HepG2 (cell line): ENCODE results near the gene NLRX1. TPM values are rescaled to one million over a fixed set of nuclear protein-coding genes. Genes with fewer than 3 reads are reported as not detected.

ENCODE experiments used
- ATAC-seq: fragments of 200-7000 bp; cut with Tn5 transposase; 3 replicates; pipeline ENCODE4 v1.9.1; 2020; ENCODE audit warnings: mild to moderate bottlenecking, moderate library complexity
- BruUV-seq: library from RNA; stranded (reverse); fragments of 400-500 nt; replicated peaks from 2 replicates; lab custom pipeline; 2021; lab: Mats Ljungman, UMichigan
- CTCF ChIA-PET: fragments of 300-600 bp; formaldehyde crosslinking; extraction: SDS; loops from one replicate; lab custom pipeline; 2021; ENCODE audit warnings: low total read pairs, inconsistent platforms, low intra/inter-chr PET ratio; lab: Yijun Ruan, JAX
- POLR2A ChIA-PET: fragments of 350-600 bp; sonication (Branson Sonifier 250); formaldehyde crosslinking; loops from one replicate; lab custom pipeline; 2020; ENCODE audit warnings: antibody characterized with exemption, inconsistent platforms; lab: Yijun Ruan, JAX
- DNase-seq: peaks from one replicate; pipeline ENCODE4 v3.0.0-alpha.2; 2015; ENCODE audit warnings: low spot score
- FAIRE-seq: peaks from 3 replicates; lab custom pipeline; 2011; peaks lifted over from hg19 to GRCh38; lab: Jason Lieb, UNC
- H2AFZ ChIP-seq: one replicate; pipeline ENCODE4 v1.6.1; 2011; ENCODE audit warnings: low read length, inconsistent platforms
- H3K27ac ChIP-seq: fragments of 300-600 bp; 3 replicates; pipeline ENCODE4 v1.8.0; 2011; ENCODE audit warnings: mixed run types, mild to moderate bottlenecking, mixed read lengths, low read length, inconsistent platforms; ENCODE audit not compliant: insufficient read depth; ENCODE audit errors: extremely low read length
- H3K27me3 ChIP-seq, 2 experiments: fragments of 200-600 bp in 1 of 2; 2 replicates in 1 of 2; 3 replicates in 1 of 2; pipeline versions ENCODE4 v1.6.0 to v1.8.0; 2011; ENCODE audit warnings: low read length in 2 of 2, mild to moderate bottlenecking in 2 of 2, moderate library complexity in 2 of 2, inconsistent platforms in 1 of 2; ENCODE audit not compliant: insufficient read depth in 2 of 2, control insufficient read depth in 1 of 2
- H3K36me3 ChIP-seq, 2 experiments: fragments of 200-600 bp in 1 of 2; replicated peaks in 1 of 2; 2 replicates in 1 of 2; 3 replicates in 1 of 2; pipeline versions ENCODE4 v1.5.1 to v1.8.0; 2011; ENCODE audit warnings: low read length in 2 of 2, inconsistent platforms in 1 of 2; ENCODE audit not compliant: insufficient read depth in 2 of 2, control insufficient read depth in 1 of 2
- H3K4me1 ChIP-seq: 2 replicates; pipeline ENCODE4 v1.5.1; 2012; ENCODE audit warnings: low read length, inconsistent platforms; ENCODE audit not compliant: insufficient read depth
- H3K4me2 ChIP-seq: 2 replicates; pipeline ENCODE4 v1.6.0; 2011; ENCODE audit warnings: low read depth, low read length, inconsistent platforms
- H3K4me3 ChIP-seq, 3 experiments: fragments of 200-600 bp in 1 of 3; sonication (generic), shearing (Covaris generic) in 1 of 3; replicated peaks in 1 of 3; 2 replicates each; pipeline ENCODE4 v1.5.1; 2011 to 2016; ENCODE audit warnings: low read length in 3 of 3, inconsistent platforms in 2 of 3, low read depth in 2 of 3, mild to moderate bottlenecking in 2 of 3, control low read depth in 1 of 3, mixed read lengths in 1 of 3; ENCODE audit not compliant: insufficient read depth in 1 of 3
- H3K79me2 ChIP-seq: one replicate; pipeline ENCODE4 v1.6.1; 2011; ENCODE audit warnings: low read length, inconsistent platforms; ENCODE audit not compliant: insufficient read depth
- H3K9ac ChIP-seq: 2 replicates; pipeline ENCODE4 v1.6.0; 2011; ENCODE audit warnings: mild to moderate bottlenecking, low read depth, low read length, inconsistent platforms; ENCODE audit not compliant: insufficient read depth
- H3K9me3 ChIP-seq: 2 replicates; pipeline ENCODE4 v1.5.1; 2012; ENCODE audit warnings: mild to moderate bottlenecking, low read length
- H4K20me1 ChIP-seq: 2 replicates; pipeline ENCODE4 v1.6.0; 2011; ENCODE audit warnings: inconsistent platforms, mild to moderate bottlenecking, low read length, moderate library complexity; ENCODE audit not compliant: insufficient read depth
- BCL3 ChIP-seq: sonication (generic); formaldehyde crosslinking; IDR thresholded peaks from 2 replicates; pipeline ENCODE4 v1.5.1; 2020; ENCODE audit warnings: mild to moderate bottlenecking, missing genetic modification reagents, moderate library complexity
- BCL6 ChIP-seq: IDR thresholded peaks from 2 replicates; pipeline ENCODE4 v1.6.1; 2016; ENCODE audit warnings: missing genetic modification reagents, missing compliant biosample characterization
- GPN1 ChIP-seq: sonication (generic); formaldehyde crosslinking; IDR thresholded peaks from 2 replicates; pipeline ENCODE4 v1.5.1; 2020; ENCODE audit warnings: missing genetic modification reagents, borderline replicate concordance
- HNF4A ChIP-seq: sonication (generic); formaldehyde crosslinking; IDR thresholded peaks from 2 replicates; pipeline ENCODE4 v1.4.0; 2020; ENCODE audit warnings: missing genetic modification reagents
- HOXA3 ChIP-seq: sonication (generic); formaldehyde crosslinking; IDR thresholded peaks from 2 replicates; pipeline ENCODE4 v1.5.0; 2020; ENCODE audit warnings: missing genetic modification reagents
- MEF2D ChIP-seq: sonication (generic); formaldehyde crosslinking; IDR thresholded peaks from 2 replicates; pipeline ENCODE4 v1.5.1; 2020; ENCODE audit warnings: mild to moderate bottlenecking, missing genetic modification reagents
- MIXL1 ChIP-seq: IDR thresholded peaks from 2 replicates; pipeline ENCODE4 v1.6.1; 2016
- NFE2 ChIP-seq: sonication (generic); formaldehyde crosslinking; IDR thresholded peaks from 2 replicates; pipeline ENCODE4 v1.4.0; 2020; ENCODE audit warnings: missing genetic modification reagents
- SETDB1 ChIP-seq: sonication (generic); formaldehyde crosslinking; IDR thresholded peaks from 2 replicates; pipeline ENCODE4 v1.5.1; 2020; ENCODE audit warnings: missing genetic modification reagents, mild to moderate bottlenecking, borderline replicate concordance
- SRSF1 ChIP-seq: fragments of 200-400 bp; formaldehyde crosslinking; optimal IDR thresholded peaks from 2 replicates; pipeline ENCODE3; 2017; ENCODE audit warnings: mild to moderate bottlenecking, low read depth, low read length, moderate library complexity
- TEAD2 ChIP-seq: sonication (generic); formaldehyde crosslinking; IDR thresholded peaks from 2 replicates; pipeline ENCODE4 v1.9.0; 2021; ENCODE audit warnings: missing genetic modification reagents
- ZBTB34 ChIP-seq: sonication (generic); formaldehyde crosslinking; IDR thresholded peaks from 2 replicates; pipeline ENCODE4 v1.8.0; 2022; ENCODE audit warnings: mild to moderate bottlenecking, missing genetic modification reagents
- ZKSCAN5 ChIP-seq: sonication (generic); formaldehyde crosslinking; IDR thresholded peaks from 2 replicates; pipeline ENCODE4 v1.5.1; 2020; ENCODE audit warnings: mild to moderate bottlenecking, missing genetic modification reagents
- ZNF280B ChIP-seq: sonication (generic); formaldehyde crosslinking; IDR thresholded peaks from 2 replicates; pipeline ENCODE4 v1.5.0; 2020; ENCODE audit warnings: missing genetic modification reagents, mild to moderate bottlenecking, borderline replicate concordance
- ZNF33B ChIP-seq: sonication (generic); formaldehyde crosslinking; IDR thresholded peaks from 2 replicates; pipeline ENCODE4 v1.5.1; 2020; ENCODE audit warnings: mild to moderate bottlenecking, missing genetic modification reagents
- ZNF607 ChIP-seq: sonication (generic); formaldehyde crosslinking; IDR thresholded peaks from 2 replicates; pipeline ENCODE4 v1.5.1; 2020; ENCODE audit warnings: missing genetic modification reagents, mild to moderate bottlenecking, borderline replicate concordance
- ZNF709 ChIP-seq: sonication (generic); formaldehyde crosslinking; IDR thresholded peaks from 2 replicates; pipeline ENCODE4 v1.5.0; 2020; ENCODE audit warnings: mild to moderate bottlenecking, missing genetic modification reagents
- WGBS: methylation state at CpG from one replicate; pipeline ENCODE4 v1.1.6; 2017; ENCODE audit warnings: low lambda C conversion rate; 5-methylcytosine and 5-hydroxymethylcytosine counted together
- in situ Hi-C: cut with HindIII; loops from 2 replicates; pipeline ENCODE4 v1.10.0; 2017; ENCODE audit warnings: low pct_unique_long_range_greater_than_20kb; ENCODE audit not compliant: extremely low pct_ligation_motif_present
- intact Hi-C: fragments of 100-400 bp; cut with micrococcal nuclease; formaldehyde crosslinking; loops from one replicate; pipeline ENCODE4 v1.10.0; 2022; ENCODE audit not compliant: unreplicated experiment
- polyA plus RNA-seq, 8 experiments: library from polyadenylated mRNA; depleted of rRNA in 3 of 8; stranded (reverse) in 7 of 8; unstranded in 1 of 8; fragments of >200 nt; fragmentation: Illumina TruSeq in 4 of 8; extraction: Trizol in 4 of 8; gene quantifications; 2 replicates each; pipeline versions ENCODE4 v1.2.1 to v1.2.3, GENCODE V29; 2011 to 2016; ENCODE audit warnings: low read depth in 4 of 8, missing spikeins in 1 of 8, mixed read lengths in 1 of 8; ENCODE audit not compliant: insufficient read depth in 1 of 8
- total RNA-seq, 5 experiments: library from RNA; depleted of rRNA; stranded (reverse); fragments of >200 nt; fragmentation: Illumina TruSeq; extraction: Trizol; gene quantifications; 2 replicates each; pipeline ENCODE4 v1.2.3, GENCODE V29; 2016; ENCODE audit warnings: low read depth in 1 of 5
- TF ChIP-seq, protein P1 (sequence below): sonication (generic); formaldehyde crosslinking; IDR thresholded peaks from 2 replicates; pipeline ENCODE4 v1.8.0; 2022; ENCODE audit warnings: missing genetic modification reagents, mild to moderate bottlenecking, moderate library complexity, borderline replicate concordance

Gene NLRX1
- total and polyA plus RNA-seq, 2 of the 13 experiments (the other 11 are each of a cell fraction or from before 2014, with no cell fraction given): 8.7 to 11.0 TPM

DNA sequence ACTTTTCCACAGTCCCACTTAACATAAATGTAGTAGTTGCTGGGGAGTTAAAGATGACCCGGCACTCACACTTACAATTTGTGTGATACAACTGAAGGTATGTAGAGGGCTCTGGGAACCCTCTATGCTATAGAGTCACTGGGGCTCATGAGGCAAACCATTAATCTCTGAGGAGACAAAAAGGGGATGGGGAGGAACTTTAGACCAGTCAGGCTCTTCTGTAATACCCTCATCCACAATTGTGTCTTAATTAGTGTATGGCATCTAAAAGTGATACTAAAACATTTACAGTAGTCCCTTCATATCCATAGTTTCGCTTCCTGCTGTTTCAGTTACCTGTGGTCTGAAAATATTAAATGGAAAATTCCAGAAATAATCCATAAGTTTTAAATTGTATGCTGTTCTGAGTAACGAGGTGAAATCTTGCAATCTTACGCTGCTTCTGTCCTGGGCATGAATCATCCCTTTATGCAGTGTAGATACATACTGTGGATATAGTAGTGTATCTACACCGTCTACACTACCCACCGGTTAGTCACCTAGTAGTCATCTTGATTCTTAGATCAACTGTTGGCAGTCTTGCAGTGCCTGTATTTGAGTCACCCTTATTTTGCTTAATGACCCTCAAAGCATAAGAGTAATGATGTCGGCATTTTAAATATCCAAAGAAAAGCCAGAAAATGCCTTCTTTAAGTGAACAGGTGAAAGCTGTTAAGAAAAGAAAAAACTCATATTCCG is 49.8 kb downstream of the NLRX1 start:
- Histone ChIP-seq H3K27me3 (no peaks in the 10 kb centered on the region), H3K79me2 (peaks cover 8% of the 10 kb centered on the region), H3K4me3 (no peak overlapping the region), H3K4me1 (no peaks in the 10 kb centered on the region), H3K9ac (no peak overlapping the region), H3K27ac (no peak overlapping the region), H3K9me3 (no peaks in the 10 kb centered on the region), H2AFZ (no peak overlapping the region), H3K36me3 (no peaks in the 10 kb centered on the region; a peak in 1 of 5 replicates), H3K4me2 (no peak overlapping the region), H4K20me1 (no peaks in the 10 kb centered on the region)
- ATAC-seq (no peak), DNase-seq (no peak), FAIRE-seq (no peak)
- intact Hi-C loops (no loop called here), in situ Hi-C loops (no loop called here)
- TF ChIP-seq HNF4A (no peak), ZNF607 (no peak), ZNF33B (CRISPR knock-in tag) (no peak), MIXL1 (no peak), BCL3 (no peak), ZBTB34 (no peak), ZKSCAN5 (CRISPR knock-in tag) (no peak), ZNF280B (CRISPR knock-in tag) (no peak), NFE2 (CRISPR knock-in tag) (no peak), MEF2D (no peak), SRSF1 (no peak), TEAD2 (CRISPR knock-in tag) (no peak), ZNF709 (CRISPR knock-in tag) (no peak), GPN1 (CRISPR knock-in tag) (no peak), SETDB1 (CRISPR knock-in tag) (no peak), BCL6 (CRISPR knock-in tag) (no peak), HOXA3 (CRISPR knock-in tag) (no peak)
- TF ChIP-seq, protein P1, sequence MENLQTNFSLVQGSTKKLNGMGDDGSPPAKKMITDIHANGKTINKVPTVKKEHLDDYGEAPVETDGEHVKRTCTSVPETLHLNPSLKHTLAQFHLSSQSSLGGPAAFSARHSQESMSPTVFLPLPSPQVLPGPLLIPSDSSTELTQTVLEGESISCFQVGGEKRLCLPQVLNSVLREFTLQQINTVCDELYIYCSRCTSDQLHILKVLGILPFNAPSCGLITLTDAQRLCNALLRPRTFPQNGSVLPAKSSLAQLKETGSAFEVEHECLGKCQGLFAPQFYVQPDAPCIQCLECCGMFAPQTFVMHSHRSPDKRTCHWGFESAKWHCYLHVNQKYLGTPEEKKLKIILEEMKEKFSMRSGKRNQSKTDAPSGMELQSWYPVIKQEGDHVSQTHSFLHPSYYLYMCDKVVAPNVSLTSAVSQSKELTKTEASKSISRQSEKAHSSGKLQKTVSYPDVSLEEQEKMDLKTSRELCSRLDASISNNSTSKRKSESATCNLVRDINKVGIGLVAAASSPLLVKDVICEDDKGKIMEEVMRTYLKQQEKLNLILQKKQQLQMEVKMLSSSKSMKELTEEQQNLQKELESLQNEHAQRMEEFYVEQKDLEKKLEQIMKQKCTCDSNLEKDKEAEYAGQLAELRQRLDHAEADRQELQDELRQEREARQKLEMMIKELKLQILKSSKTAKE: no peak
- CTCF ChIA-PET: no interaction called here
- WGBS: 91% methylated on average over 8 of the region's 8 CpGs
- no TSS peak for BruUV-seq
- POLR2A ChIA-PET: no interaction called here
